Ovary (tissue), 3 donors: ENCODE data around the gene NOC4L.

Experiments
- CTCF ChIP-seq, 3 donors: fragments of 450-650 bp in 2 of 3; fragments of 200-600 bp in 1 of 3; IDR thresholded peaks; one replicate each; pipeline versions ENCODE4 v1.5.1 to v1.8.0; 2016 to 2022; ENCODE audit warnings: antibody characterized with exemption in 3 of 3, mild to moderate bottlenecking in 1 of 3
- EP300 ChIP-seq: sonication (generic); formaldehyde crosslinking; IDR thresholded peaks from one replicate; pipeline ENCODE4 v1.6.1; 2017; ENCODE audit warnings: antibody characterized with exemption
- donor health status: DM: no; HTN: no; CAD: no.

GRCh38 chr12:132199101-132199500 is 54.8 kb downstream of the NOC4L start:
- no peak for TF ChIP-seq EP300
- TF ChIP-seq CTCF (IDR thresholded peaks at IDR 0.05) = no peak
